Epithelial cell of prostate (primary cell): ENCODE results near the gene GNB4.

Source experiments
- DNase-seq: peaks from one replicate; pipeline ENCODE4 v3.0.0-alpha.2; 2011; ENCODE audit warnings: low read depth, low spot score
- H3K27ac ChIP-seq: fragments of 450-650 bp; 2 replicates; pipeline ENCODE4 v1.5.1; 2017; ENCODE audit warnings: mild to moderate bottlenecking

GNB4 gene

DNA sequence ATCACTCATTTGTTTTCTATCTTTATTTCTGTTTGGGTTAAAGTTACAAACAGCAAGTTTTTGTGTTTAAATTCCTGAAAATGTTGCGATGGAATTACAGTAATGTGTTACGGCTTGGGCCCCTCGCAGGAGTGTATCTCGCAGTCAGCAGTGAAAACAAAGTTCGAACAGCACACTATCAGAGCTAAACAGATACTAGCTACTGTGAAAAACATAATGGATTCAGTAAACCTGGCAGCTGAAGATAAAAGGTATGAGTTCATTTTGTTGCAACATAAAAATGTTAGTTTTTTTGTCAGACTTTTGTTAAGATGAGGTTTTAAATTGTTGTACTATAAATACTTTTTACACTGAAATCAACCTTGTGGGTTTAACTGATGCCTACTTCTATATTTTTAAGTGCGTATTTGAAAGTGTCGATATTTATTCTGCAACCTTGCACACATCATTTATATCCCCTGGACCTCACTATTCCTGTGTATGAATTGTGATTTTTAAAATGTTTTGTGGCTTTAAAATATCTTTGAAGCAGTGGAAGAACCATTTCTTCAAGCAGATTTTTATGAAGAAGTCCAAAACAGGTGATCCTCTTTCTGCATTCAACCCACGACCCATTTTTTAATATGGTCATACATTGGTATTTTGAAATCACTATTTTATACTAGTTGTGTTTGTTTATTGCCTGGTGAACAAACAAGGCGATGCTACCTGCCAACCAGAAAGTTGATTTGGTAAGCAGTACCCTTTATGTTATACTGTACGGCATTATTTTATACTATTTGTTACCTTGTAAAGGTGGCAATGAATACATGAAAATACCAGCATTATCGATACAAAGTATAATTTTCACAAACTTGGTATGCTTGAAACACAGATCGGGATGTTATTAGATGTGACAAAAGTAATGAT, 75.9 kb downstream of the GNB4 start:
- DNase-seq: no peak
- no peak overlapping the region for H3K27ac ChIP-seq

DNA sequence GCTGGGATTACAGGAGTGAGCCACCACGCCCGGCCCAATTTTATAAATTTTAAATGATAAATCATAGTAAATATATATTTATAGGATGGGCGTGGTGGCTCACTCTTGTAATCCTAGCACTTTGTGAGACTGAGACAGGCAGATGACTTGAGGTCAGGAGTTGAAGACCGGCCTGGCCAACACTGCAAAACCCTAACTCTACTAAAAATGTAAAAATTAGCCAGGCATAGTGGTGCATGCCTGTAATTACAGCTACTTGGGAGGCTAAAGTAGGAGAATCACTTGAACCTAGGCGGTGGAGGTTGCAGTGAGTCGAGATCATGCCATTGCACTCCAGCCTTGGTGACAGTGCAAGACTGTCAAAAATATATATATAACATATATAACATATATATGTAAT, 77.3 kb downstream of the GNB4 start:
- no peak for DNase-seq
- no peak overlapping the region for H3K27ac ChIP-seq

DNA sequence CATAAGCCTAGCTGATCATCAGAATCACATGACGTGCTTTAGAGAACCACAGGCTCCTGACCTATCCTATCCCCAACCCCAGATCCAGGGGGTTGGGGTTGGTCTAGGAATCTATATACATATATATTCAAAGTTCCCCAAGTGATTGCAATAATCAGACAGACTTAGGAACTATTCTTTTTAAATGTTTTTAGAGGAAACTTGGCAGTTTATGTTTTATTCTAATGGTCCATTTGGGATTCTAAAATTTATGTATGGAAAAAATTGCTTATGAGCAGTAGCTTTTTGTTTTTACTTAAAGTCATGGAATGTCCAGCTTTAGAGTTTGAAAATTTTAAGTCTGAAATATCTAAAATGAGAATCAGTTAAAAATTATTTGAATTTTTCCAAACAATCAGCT, 81.6 kb downstream of the GNB4 start:
- H3K27ac ChIP-seq: no peak overlapping the region
- no peak for DNase-seq

DNA sequence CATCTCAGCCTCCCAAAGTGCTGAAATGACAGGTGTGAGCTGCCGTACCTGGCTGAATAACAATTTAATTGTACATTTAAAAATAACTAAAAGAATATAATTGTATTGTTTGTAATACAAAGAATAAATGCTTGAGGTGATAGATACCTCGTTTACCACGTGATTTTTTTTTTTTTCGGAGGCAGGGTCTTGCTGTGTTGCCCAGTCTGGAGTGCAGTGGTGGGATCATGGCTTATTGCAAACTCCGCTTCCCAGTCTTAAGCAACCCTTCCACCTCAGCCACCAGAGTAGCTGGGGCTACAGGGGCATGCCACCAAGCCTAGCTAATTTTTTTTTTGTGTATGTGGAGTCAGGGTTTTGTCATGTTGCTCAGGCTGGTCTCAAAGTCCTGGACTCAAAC, 87.9 kb downstream of the GNB4 start:
- H3K27ac ChIP-seq: no peak overlapping the region
- no peak for DNase-seq

DNA sequence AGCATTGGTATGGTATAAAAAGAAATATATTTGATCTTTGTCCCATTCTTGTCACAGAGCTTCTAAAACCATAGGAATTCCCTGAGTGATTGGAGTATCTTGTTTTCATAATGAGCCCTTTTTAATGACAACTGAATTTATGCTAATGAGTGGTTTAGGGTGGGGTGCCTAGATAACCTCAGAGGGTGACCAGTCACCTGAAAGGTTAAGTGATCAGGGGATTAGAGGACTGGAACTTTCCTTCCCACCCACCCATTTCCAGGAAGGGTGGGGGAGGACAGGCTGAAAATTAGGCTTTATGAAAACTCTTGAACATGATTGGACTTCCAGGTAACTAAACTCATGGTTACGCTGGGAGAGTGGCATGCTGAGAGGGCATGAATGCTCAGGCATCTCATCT, 95.3 kb downstream of the GNB4 start:
- DNase-seq: no peak
- H3K27ac ChIP-seq: no peak overlapping the region

DNA sequence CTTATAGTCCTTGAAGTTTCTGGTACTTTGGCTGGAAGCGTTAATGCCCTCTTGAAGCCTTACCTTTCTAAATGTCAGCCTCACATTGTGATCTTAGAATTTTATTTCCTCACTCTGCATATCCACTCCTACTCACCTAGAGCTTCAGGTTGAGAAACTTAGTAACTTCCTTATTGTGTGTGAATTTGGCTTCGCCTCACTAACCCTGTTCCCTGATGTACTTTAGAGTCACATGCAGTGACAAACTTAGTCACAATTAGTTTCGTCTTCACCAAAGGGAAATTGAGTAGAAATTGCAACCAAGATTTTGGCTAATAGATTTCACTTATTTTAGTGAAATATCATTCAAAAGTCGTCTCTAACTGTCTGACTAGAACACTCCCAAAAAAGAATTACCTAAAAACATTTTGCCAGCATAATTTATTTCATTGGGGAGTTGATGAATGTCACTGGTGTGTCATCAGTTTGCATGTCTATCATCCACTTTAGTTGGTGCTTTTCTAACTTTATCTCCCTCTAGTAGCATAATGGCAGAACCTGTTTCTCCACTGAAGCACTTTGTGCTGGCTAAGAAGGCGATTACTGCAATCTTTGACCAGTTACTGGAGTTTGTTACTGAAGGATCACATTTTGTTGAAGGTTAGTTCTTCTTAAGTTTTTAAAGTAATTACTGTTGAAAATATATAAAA, 102.8 kb downstream of the GNB4 start:
- DNase-seq: peak; percentile 8
- peak overlapping the region; percentile 71 for H3K27ac ChIP-seq

DNA sequence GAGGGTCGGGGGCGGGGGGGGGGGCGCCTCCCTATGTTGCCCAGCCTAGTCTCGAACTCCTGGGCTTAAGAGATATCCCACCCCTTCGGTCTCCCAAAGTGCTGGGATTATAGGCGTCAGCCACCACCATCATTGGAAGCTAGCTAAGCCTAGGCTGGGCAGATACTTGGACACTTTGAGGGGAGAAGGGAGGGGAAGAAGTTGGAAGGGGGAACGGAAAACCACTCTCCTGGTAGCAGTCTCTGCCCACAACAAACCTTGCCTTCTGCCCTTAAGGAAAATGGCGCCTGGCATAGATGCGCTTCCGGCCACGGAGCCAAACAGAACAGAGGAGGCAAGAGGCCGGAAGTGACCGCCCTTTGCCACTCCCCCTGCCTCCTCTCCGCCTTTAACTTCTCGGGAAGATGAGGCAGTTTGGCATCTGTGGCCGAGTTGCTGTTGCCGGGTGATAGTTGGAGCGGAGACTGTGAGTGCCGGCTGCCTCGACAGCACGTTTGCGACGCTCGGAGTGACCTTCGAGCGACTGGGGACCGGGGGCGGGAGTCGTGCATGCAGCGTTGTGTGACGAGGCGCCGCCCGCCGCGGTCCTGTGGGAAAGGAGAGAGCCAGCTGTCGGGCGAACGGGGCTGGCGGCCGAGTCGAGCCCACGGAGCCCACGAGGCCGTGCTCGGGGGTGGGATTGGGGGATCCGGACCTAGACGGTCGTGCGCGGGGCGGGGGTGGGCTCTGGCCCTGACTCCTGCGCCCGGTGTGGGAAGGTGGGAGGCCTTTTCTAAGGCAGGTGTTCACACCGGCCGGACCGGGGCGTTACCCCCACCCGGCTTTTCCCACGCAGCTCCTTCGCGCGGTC, 103.7 kb downstream of the GNB4 start, which contains the start of gene MFN1:
Gene MFN1 (plus strand): TSS at position 365 of the 850 bp plus-strand sequence. CDS start 1,143 bp downstream, outside the sequence.
- DNase-seq: peak; percentile 69
- peak within 1 kb of the TSS; percentile 71 for H3K27ac ChIP-seq
